K562 treated with DMSO at 1 percent for 24 hours (cell line): ENCODE data around the gene ZNF367. TPM values are rescaled to one million over a fixed set of nuclear protein-coding genes. Genes with fewer than 3 reads are reported as not detected.

Experiments used
- total RNA-seq: library from RNA; unstranded; fragments of 300-600 nt; gene quantifications from 2 replicates; pipeline ENCODE4 v1.2.3, GENCODE V29; 2022; ENCODE audit warnings: low read depth; ENCODE audit not compliant: insufficient read depth

The ZNF367 gene
- 7.8 and 8.1 TPM in 2 replicates for total RNA-seq

GRCh38 chr9:96418083-96418919 lies at the start of gene ZNF367:
ZNF367 (minus strand) TSS chr9:96418370; CDS start chr9:96418032, 338 bp downstream.

GRCh38 chr9:96449845-96450612 lies 31.9 kb upstream of the ZNF367 start, which contains the start of gene HABP4:
HABP4 (plus strand) TSS chr9:96450169; CDS start chr9:96450280, 111 bp downstream.

GRCh38 chr9:96383165-96383942 lies 34.8 kb downstream of the ZNF367 start, which contains the start of gene SLC35D2:
SLC35D2 (minus strand) TSS chr9:96383711; CDS start chr9:96383634, 77 bp downstream.

Other genes starting within 250 kb of the ZNF367 start
- gene HSD17B3, start 116.2 kb downstream of the ZNF367 start, total RNA-seq = 0.37 TPM in 1 of 2 replicates, not detected in the other
- gene SLC35D2, start 34.7 kb downstream of the ZNF367 start, total RNA-seq = 26.8 and 28.6 TPM in 2 replicates
- 6.0 and 8.4 TPM in 2 replicates for gene HABP4, start 31.8 kb upstream of the ZNF367 start, total RNA-seq
- 4.0 and 5.9 TPM in 2 replicates for gene CDC14B, start 201.5 kb upstream of the ZNF367 start, total RNA-seq
- gene PRXL2C, start 236.9 kb upstream of the ZNF367 start, total RNA-seq = 3.0 and 4.8 TPM in 2 replicates